ENCODE measurements around the gene RGS10.

DNA sequence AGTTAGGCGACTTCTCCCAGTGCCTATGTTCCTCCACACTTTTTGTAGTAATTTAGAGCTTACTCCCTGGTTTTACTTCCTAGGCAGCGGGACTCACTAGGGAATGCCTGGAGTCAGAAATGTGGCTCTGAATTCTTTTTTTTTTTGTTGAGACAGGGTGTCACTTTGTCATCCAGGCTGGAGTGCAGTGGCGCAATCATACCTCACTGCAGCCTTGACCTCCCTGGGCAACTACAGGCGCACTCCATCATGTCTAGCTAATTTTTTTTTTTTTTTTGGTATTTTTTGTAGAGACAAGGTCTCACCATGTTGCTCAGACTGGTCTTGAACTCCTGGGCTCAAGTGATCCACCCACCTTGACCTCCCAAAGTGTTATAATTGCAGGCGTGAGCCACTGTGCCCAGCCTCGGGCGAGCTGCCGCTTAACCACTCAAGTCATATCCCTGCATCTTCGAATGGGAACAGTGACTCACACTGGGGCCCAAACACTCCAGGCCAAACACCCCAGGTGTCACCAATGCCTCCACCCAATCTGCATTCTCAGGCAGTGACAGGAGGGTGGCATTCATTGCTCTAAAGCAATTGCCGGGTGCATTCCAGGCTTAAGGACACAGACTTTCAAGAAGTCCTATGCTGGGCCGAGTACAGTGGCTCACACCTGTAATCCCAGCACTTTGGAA lies 19.6 kb downstream of the RGS10 start:
- TF ChIP-seq, protein P1, sequence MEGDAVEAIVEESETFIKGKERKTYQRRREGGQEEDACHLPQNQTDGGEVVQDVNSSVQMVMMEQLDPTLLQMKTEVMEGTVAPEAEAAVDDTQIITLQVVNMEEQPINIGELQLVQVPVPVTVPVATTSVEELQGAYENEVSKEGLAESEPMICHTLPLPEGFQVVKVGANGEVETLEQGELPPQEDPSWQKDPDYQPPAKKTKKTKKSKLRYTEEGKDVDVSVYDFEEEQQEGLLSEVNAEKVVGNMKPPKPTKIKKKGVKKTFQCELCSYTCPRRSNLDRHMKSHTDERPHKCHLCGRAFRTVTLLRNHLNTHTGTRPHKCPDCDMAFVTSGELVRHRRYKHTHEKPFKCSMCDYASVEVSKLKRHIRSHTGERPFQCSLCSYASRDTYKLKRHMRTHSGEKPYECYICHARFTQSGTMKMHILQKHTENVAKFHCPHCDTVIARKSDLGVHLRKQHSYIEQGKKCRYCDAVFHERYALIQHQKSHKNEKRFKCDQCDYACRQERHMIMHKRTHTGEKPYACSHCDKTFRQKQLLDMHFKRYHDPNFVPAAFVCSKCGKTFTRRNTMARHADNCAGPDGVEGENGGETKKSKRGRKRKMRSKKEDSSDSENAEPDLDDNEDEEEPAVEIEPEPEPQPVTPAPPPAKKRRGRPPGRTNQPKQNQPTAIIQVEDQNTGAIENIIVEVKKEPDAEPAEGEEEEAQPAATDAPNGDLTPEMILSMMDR (IDR thresholded peaks at IDR 0.05), result no peak
- no peak for TF ChIP-seq ZFX (IDR thresholded peaks at IDR 0.05; ENCODE audit: borderline replicate concordance)
